ENCODE results near the gene UBE2H.
"Not testable (repeated sequence)": the region's sequence is repeated elsewhere in the genome, so short reads cannot be mapped to it uniquely, and the experiment has no call there.

UBE2H gene

DNA sequence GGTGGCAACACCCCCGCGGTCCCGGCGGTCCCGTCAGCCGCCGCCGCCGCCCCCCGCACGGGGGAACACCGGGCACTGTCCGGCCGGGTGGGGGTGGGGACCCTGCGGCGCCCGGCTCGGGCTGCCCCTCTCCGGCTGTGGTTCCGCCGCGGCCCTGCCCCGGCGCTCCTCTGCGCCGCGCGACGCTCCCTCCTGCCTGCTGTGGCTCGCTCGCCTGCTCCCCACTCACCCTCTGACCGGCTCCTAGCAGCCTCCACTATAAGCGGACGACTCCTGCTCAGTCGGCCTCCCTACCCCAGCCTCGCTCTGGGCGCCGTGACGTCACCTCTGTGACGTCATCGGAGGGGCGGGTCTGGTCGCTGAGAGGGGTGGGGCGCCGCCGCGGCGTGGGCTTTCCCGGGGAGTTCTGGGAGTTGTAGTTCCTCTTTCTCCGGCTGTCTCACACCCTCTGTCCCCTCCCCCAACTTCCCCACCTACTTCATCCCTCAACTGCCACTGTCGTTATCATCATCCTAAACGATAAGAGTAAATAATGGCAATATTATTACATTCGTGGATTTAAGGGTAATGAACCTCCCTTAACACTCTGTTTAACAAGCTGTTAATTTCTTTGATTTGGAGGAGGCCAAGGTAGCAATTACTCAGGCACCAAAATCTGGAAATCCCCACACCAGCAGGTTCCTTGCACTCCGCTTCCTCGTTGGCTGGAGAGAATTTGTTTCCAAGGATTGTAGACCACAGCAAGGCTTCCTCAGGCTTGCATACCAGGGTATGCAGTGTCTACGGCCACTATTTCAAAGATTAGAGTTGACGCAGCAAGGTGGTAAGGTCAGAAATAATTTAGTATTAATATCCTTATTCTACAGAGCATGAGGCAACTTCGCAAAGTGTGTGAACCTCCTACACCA is at the start of gene UBE2H:
Gene UBE2H, minus strand, starts transcription at position 308 of the 908 bp plus-strand sequence. CDS start 405 bp downstream, outside the sequence.
- peak; percentile 96 for DNase-seq (ENCODE audit: low spot score)

DNA sequence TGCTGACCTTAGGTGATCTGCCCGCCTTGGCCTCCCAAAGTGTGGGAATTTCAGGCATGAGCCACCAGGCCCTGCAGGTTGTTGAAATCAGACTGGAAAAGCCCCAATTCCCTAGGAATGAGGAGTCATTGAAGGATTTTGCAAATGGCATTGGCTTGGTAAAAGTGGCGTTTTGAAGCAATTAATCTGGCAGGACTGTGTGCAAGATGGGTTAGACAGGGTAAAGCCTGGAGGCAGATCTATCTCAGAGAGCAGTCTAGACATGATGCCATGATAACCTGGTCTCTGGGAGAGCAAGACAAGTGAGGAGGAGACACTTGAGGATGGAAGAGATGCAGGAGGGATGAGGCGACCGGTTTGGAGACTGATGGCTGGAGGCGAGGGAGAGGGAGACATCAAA is 45.7 kb upstream of the UBE2H start:
- DNase-seq (ENCODE audit: low spot score) = no peak

DNA sequence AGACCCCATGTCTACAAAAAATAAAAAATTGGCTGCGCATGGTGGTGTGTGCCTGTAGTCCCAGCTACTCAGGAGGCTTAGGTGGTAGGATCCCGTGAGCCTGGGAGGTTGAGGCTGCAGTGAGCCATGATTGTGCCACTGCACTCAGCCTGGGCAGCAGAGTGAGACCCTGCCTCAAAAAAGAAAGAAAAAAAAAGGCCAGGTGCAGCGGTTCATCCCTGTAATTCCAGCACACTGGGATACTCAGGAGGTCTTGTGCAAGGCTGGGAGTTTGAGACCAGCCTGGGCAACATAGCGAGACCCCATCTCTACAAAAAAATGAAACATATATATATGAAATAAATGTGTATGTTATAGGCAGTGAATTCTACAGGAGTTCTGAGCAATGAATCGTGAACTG is 44.5 kb upstream of the UBE2H start:
- no peak for DNase-seq (ENCODE audit: low spot score)

DNA sequence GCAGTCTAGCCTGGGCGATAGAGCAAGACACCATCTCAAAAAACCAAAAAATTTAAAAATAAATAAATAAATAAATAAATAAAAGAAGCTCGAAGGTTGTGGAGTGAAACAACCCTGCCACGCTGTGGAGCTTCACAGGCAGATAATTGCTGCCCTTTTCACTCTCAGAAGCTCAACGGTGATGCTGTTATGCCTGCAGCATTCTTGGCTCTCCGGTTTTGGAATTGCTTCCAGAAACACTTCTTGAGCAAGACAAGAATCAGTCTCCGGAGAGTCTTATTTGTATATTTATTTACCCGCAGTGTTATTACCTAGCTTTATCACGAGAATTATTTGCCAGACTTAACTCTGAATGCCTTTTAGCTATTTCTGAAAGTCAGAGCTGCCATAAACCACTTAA is 40.5 kb upstream of the UBE2H start:
- DNase-seq (ENCODE audit: low spot score) = no peak

DNA sequence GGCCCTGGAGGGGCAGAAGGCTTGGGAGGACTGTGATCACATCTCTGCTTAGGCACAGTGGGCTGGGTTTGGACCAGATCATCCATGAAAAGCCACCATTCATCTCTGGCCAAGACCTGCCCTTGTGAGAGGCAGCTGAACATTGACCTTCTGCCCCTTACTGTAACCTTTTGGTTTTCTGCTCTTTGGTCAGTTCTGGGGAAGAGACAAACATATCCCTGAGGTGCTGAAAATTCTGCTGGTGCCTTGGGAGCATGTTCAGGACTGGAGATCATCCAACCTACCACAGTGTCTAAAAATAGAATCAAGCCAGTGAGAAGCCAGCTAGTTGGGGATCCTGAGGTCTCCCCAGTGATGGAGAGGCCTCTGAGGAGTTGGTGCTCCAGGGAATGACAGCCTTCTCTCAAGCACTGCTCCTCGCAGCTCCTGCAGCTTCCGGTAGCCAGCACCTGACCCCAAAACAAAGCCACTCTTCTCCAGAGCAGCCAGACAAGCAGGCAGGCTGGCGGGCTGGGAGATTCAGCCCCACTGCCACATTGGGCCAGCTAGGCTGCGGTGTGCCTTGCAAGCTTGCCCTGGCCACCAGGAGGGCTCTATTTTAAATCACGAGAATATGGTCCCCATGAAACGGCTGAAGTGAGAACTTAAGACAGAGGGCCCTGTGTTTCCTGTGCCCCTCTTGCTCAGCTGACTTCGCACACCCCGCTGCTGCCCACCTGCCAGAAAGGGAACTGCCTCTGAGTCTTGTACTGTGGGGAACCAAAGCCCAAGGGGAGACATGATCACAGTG is 37.8 kb upstream of the UBE2H start:
- DNase-seq (ENCODE audit: low spot score) = peak; percentile 9

DNA sequence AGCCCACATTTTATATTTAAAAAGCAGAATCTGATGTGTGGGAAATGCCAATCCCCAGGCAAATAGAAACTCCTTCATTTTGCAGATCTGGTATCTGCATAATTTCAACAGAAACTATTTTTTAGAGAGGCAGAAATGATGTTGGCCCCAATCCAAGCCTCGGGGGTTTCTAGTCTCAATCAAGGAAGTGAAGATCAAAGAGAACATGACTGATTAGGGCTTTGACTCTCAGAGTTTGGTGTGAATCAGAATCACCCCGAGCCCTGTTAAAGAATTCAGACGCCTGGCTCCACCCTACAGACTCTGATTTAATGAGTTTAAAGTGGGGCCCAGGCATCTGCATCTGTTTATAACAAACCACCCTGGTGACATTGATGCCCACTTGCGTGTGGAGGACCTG is 36.7 kb upstream of the UBE2H start:
- no peak for DNase-seq (ENCODE audit: low spot score)

DNA sequence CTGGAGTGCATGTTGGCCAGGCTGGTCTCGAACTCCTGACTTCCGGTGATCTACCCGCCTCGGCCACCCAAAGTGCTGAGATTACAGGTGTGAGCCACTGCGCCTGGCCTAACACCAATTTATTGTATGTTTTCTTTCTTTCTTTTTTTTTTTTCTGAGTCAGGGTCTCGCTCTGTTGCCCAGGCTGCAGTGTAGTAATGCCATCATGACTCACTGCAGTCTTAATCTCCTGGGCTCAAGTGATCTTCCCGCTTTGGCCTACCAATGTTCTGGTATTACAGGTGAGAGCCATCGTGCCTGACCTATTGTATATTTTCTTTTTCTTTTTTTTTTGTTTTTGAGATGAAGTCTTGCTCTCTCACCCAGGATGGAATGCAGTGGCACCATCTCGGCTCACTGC is 33.8 kb upstream of the UBE2H start:
- no peak for DNase-seq (ENCODE audit: low spot score)

DNA sequence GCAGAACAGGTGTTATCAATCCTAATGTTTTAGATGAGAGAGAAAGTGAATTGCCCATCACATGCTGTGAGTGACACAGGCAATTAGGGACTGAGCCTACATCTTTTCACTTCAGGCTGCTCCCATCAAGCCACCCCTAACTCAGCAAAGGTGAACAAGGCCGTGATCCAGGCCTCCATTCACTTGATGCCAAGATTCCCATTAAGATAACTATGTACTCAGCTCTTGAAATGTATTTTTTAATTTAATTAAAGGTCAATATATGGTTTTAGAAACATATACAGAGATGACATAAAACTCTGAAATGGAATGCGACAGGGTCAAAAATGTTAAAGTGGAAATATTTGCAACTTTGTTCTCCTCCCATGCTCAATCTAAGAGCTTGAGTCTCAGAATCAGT is 27.9 kb upstream of the UBE2H start:
- DNase-seq (ENCODE audit: low spot score) = no peak

DNA sequence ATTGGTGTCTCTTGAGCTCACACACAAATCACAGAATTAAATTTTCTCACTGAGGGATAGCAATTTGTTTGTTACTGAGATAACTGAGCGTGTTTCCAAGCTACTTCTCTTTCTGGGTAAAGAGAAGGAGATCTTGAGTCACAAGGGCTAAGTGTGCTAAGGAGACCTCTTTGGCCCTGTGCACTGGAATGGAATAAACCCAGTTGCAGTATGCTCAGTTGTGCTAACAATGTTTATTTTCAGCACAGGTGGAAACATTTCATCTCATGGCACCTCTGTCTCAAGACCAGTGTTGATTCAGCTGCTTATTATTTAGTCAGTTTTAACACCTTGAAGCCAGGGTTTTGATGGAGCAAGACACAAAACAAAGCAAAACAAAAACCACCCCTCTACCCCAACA is 22.5 kb upstream of the UBE2H start:
- no peak for DNase-seq (ENCODE audit: low spot score)

DNA sequence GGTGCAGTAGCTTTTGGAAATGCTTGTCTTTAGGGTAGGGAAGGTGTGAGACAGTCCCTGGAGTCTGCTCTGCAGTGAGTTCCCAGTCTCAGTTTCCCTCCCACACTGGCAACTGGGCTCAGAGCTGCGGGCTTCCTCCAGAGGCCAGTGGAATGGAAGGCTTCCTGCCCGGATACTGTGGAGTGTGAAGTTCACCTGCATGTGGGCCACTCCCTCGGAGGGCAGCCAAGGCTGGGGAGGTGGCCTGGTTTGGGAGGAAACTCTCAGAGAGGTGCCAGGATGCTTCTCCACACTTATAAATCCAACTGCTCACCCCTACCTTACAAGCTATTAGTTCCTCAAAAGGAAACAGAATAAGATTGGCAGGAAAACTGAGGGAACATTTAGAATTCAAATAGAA is 18.1 kb upstream of the UBE2H start:
- DNase-seq (ENCODE audit: low spot score) = no peak

DNA sequence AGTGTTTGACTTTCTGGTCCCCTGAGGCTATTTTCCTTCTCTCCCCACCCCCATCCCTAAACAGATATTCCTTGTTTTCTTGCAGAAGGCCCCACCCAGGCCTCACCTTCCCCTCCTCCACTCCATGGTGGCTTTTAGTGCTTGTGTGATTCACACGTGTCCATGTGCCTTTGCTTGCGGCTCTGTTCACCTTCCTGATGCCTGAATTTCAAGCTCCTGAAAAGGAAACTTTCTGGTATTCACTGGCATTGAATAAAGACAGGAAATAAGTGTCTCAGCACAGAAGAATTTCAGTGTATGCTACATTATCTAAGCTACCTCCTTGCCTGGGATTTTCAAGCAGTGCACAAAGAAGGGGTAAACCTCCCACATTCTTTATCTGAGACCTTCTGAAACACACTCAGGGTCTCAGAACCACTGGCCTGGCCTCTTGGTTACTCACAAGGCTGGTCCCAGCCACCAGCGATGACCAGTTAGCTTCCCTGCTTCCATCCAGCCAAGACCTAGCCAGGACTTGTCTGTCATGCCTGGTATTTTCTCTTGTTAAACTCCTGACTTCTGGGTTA is 17.2 kb upstream of the UBE2H start:
- DNase-seq (ENCODE audit: low spot score) = no peak

DNA sequence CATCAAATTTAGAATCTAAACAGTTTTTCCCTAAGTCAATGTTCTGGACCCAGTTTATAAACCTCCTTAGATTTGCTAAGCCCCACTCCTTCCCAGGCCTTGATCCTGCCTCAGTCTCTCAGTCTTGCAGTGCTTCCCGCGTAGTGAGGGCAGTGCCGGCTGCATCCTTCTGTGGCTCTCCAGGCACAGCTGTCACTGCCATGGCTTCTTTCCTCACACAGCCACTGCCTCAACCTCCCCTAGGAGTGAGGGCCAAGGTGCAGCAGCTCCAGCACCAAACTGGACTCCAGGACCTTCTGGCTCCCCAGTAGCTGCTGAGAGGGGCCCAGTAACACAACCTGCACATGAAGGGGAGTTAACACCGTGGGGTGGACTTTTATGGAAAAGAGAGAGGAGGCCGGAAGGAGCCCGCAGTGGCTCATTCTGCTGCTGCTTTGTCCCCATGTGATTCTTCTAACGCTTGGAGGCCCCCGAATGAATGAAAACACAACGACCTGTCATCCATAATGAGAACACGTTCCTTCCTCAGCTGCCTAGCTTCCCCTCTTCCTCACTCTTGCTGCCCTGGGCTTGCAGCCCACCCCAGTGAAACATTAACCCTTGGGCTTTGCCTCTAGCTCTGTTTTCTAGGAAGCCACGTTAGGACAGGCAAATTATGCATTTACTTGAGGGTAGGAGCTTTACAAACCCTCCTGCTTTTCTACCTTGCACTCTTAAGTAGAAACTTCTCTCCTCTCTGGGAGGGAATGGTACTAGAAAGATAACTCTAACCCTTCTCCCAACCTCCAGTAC is 16.0 kb upstream of the UBE2H start:
- no peak for DNase-seq (ENCODE audit: low spot score)

DNA sequence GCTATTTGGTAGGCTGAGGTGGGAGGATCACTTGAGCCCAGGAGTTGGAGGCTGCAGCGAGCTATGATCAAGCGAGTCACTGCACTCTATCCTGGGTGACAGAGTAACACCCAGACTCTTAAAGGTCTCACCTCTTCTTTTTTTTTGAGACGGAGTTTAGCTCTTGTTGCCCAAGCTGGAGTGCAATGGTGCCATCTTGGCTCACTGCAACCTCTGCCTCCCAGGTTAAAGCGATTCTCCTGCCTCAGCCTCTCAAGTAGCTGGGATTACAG is 7.4 kb upstream of the UBE2H start:
- not testable (repeated sequence) for DNase-seq (ENCODE audit: low spot score)

DNA sequence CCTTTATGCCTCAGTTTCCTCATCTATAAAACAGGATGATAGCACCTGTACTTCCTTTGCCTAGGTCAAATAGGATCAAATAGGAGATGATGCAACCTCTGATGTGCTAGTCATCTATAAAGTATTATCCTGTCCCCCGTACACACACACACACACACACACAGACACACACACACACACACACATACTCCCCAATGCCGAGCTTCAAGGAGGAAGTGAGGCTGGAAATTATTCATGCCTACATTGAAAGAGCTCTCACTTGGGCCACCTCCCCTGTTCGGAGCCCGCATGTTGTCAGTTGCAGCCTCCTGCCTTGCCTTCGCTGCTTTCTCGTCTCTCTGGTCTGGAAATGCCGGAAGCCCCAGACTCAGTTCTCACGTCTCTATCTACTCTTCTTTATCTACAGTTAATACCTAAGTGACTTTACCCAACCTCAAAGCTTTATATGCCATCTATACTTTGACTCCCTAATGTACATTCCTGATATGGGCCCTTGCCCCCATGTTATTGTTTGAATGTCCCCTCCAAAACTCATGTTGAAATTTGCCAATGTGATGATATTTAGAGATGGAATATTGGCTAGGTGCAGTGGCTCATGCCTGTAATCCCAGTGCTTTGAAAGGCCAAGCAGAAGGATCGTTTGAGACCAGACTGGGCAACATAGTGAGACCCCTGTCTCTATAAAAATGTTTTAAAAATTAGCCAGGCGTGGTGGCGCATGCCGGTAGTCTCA is 6.9 kb upstream of the UBE2H start:
- no peak for DNase-seq (ENCODE audit: low spot score)

DNA sequence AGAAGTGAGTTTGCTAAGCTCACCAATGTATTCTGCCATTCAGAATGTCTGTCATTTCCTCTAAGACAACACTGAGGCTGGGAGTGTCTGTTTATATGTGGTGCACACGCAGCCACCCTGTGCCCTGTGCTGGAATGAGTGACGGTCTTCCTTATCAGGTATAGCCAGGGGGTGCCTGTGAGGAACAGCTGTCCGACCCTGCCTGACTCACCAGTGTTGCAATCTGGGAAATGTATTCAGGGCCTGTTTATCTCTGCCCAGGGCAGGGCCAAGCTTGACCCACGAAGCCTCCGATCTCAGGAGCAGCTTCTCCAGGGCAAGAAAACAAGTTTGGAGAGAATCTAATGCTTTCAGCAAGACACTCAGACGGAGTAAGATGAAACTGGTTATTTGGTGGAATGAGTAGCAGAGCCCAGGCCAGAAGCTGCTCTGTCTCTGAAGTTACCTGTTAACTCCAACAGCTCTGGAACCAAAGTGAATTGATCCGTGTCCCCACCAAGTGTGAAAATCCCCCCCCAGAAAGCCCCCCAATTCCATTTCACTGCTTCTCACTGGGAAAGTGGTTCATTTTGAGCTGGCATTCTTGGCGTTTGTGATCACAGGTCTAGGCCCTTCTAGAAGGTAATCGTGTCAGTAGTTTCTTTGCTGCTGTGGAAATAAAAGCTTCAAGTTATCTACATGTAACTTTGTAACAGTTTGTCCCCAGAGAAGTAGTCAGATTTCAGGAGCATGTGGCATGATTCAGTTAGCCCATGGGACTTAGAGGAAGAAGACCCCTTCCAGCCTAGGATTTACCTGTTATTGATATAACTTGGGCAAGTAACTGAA is 6.1 kb upstream of the UBE2H start:
- DNase-seq (ENCODE audit: low spot score) = no peak

DNA sequence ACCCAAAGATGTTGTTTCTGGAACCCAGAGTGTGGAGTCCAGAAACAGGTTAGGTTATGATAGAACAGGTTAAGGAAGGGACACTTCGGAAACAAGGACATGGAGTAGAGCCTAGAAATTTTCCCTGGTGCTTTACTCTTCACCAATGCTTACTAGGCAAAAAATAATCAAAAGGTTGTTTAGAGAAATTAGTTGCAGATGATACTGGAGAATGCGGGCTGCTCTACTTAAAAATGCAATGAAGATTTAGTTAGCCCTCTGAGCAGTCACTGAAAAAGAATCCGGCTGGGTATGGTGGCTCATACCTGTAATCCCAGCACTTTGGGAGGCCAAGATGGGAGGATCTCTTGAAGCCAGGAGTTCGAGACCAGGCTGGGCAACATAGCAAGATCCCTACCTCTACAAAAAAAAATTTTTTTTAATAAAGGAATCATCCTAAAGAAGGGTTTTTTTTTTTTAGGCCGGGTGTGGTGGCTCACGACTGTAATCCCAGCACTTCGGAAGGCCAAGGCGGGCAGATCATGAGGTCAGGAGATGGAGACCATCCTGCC is 3.3 kb upstream of the UBE2H start:
- DNase-seq (ENCODE audit: low spot score) = no peak

DNA sequence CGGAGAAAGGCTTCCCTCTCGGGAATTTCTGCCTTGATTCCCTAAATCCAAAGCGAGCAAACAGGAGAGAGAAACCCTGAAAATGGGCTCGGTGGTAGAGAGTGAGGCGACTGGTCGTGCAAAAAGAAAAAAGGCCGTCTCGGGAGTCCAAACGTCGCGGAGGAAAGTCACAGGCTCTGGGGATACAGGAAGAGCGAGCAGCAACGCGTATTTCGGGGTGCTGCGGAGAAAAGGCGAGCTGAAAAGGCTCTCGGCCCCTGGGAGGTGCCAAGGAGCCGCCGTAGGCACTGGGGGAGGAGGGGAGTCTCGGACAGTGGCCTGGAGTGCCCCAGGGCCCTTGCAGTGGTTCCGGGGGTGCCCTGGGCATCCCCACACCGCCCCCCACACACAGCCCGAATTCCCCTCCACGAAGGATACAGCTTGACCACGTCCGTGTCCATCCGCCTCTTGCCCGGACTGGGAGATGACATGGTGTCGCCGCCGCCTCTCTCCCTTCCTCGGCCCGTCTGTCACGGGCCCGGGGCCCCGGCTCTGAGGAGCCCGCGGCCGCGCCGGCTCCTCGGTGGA is 591 bp downstream of the UBE2H start:
- peak; percentile 62 for DNase-seq (ENCODE audit: low spot score)

DNA sequence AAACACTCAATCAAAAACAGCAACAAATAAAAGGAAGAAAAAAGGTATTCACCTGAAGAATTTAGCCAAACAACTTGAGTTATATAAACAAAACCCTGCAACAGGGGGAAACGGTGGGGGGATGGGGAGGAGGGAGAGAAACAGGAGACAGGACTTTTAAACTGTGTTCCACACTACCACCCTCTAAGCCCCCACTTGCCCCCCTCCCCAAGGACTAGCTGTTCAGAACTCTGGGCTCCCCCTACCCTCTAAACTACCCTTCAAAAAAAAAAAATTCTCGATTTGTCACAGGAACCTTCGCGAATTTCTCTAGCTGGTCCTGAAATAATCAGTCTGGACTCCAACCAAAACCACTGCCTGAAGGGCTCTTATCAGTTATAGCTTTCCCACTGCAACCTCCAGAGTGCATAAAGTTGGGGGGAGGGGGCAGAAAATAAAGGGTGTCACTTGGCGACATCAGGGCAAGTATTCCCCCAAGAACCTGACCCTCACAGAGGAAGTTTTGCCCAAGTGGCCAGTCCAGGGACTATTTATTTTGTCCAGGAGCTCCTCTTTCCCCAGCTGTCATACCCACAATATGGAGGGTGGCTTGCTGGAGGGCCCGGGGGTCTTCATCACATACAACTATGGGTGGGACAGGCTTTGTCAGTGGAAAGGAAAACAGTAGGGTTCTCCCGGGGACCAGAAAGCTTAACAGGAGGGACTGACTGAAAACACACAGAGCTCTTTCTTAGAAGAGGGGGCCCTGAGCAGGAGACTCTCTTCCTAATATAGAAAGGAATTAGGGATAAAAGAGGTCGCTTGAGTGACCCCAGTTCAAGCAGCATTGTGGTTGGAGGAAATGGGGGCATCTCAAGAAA is 1.3 kb downstream of the UBE2H start:
- DNase-seq (ENCODE audit: low spot score) = peak; percentile 10

DNA sequence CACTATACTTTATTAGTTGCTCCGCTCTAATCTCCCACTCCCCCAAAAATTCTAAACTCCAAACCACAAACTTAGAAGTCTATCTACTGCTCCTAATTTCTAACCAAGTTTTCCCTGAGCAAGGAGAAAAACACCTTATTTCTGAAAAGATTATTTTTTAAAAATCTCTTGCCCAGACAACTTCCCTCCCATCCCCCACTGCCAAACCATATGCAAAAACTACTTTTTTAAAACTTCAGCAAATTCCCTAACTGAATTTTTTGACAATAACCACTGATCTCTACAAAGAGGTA is 1.9 kb downstream of the UBE2H start:
- DNase-seq (ENCODE audit: low spot score) = no peak

Data from Ammon's horn (tissue), 1 donor.